ENCODE measurements around the gene AXIN1. TPM values are rescaled to one million over a fixed set of nuclear protein-coding genes. Genes with fewer than 3 reads are reported as not detected.

The AXIN1 gene
- total RNA-seq, 1 donor from 2014 or later: 31.5 TPM

GRCh38 chr16:383326-384051 lies 31.0 kb upstream of the AXIN1 start:
- peaks cover 22% of the 10 kb centered on the region for H3K4me1 Mint-ChIP-seq (ENCODE audit: unreplicated experiment)
- H3K4me3 Mint-ChIP-seq (ENCODE audit: unreplicated experiment): peak overlapping the region; percentile 82
- no peaks in the 10 kb centered on the region for H3K27me3 Mint-ChIP-seq (ENCODE audit: unreplicated experiment)
- no peak for TF ChIP-seq CTCF (IDR thresholded peaks at IDR 0.05)
- H3K9me3 Mint-ChIP-seq (ENCODE audit: unreplicated experiment): no peaks in the 10 kb centered on the region
- H3K27ac Mint-ChIP-seq (ENCODE audit: unreplicated experiment): no peak overlapping the region
- no peaks in the 10 kb centered on the region for H3K36me3 Mint-ChIP-seq (ENCODE audit: unreplicated experiment)
- DNase-seq (ENCODE audit: extremely low spot score, unreplicated experiment): no peak

- H3K4me3 Mint-ChIP-seq (ENCODE audit: unreplicated experiment): peak within 1 kb of the TSS; percentile 82
- peaks cover 22% of the 10 kb centered on the region for H3K4me1 Mint-ChIP-seq (ENCODE audit: unreplicated experiment)
- peak; percentile 86 for DNase-seq (ENCODE audit: extremely low spot score, unreplicated experiment)
- no peak for TF ChIP-seq CTCF (IDR thresholded peaks at IDR 0.05)
- no peaks in the 10 kb centered on the region for H3K9me3 Mint-ChIP-seq (ENCODE audit: unreplicated experiment)
- peak within 1 kb of the TSS; percentile 60 for H3K27ac Mint-ChIP-seq (ENCODE audit: unreplicated experiment)
- no peaks in the 10 kb centered on the region for H3K27me3 Mint-ChIP-seq (ENCODE audit: unreplicated experiment)
- no peaks in the 10 kb centered on the region for H3K36me3 Mint-ChIP-seq (ENCODE audit: unreplicated experiment)
These were observed 29.5 kb upstream of the AXIN1 start, which contains the start of gene PGAP6 for GRCh38 chr16:381789-382717. Gene PGAP6 (minus strand): TSS chr16:381978. CDS start chr16:381821, 157 bp downstream.

GRCh38 chr16:381012-381788 lies 28.7 kb upstream of the AXIN1 start:
- no peaks in the 10 kb centered on the region for H3K27me3 Mint-ChIP-seq (ENCODE audit: unreplicated experiment)
- peaks cover 19% of the 10 kb centered on the region for H3K4me1 Mint-ChIP-seq (ENCODE audit: unreplicated experiment)
- no peak overlapping the region for H3K27ac Mint-ChIP-seq (ENCODE audit: unreplicated experiment)
- no peak for TF ChIP-seq CTCF (IDR thresholded peaks at IDR 0.05)
- peaks cover 1% of the 10 kb centered on the region for H3K36me3 Mint-ChIP-seq (ENCODE audit: unreplicated experiment)
- peak overlapping the region; percentile 74 for H3K4me3 Mint-ChIP-seq (ENCODE audit: unreplicated experiment)
- DNase-seq (ENCODE audit: extremely low spot score, unreplicated experiment): peak; percentile 87
- no peaks in the 10 kb centered on the region for H3K9me3 Mint-ChIP-seq (ENCODE audit: unreplicated experiment)

GRCh38 chr16:380762-381011 lies 28.2 kb upstream of the AXIN1 start:
- TF ChIP-seq CTCF (IDR thresholded peaks at IDR 0.05): no peak
- DNase-seq (ENCODE audit: extremely low spot score, unreplicated experiment): no peak
- Mint-ChIP-seq H3K9me3 (ENCODE audit: unreplicated experiment) (no peaks in the 10 kb centered on the region), H3K27ac (ENCODE audit: unreplicated experiment) (no peak overlapping the region), H3K4me3 (ENCODE audit: unreplicated experiment) (peak overlapping the region; percentile 74), H3K4me1 (ENCODE audit: unreplicated experiment) (peaks cover 19% of the 10 kb centered on the region), H3K36me3 (ENCODE audit: unreplicated experiment) (peaks cover 3% of the 10 kb centered on the region), H3K27me3 (ENCODE audit: unreplicated experiment) (no peaks in the 10 kb centered on the region)
